Epithelial cell of esophagus (primary cell): ENCODE measurements around the gene LACTB.

Experiments used
- DNase-seq: peaks from one replicate; pipeline ENCODE4 v3.0.0; 2010; ENCODE audit warnings: low read depth
- H3K4me3 ChIP-seq: 2 replicates; pipeline ENCODE4 v1.5.1; 2011; ENCODE audit warnings: mild to moderate bottlenecking, low read length, control low read depth
- CTCF ChIP-seq: IDR thresholded peaks from 2 replicates; pipeline ENCODE4 v1.5.1; 2011; ENCODE audit warnings: low read depth, mild to moderate bottlenecking, low read length, control low read depth, inconsistent platforms; ENCODE audit not compliant: insufficient read depth; ENCODE audit errors: missing control alignments

The LACTB gene

GRCh38 chr15:63135804-63136203 is 14.1 kb downstream of the LACTB start:
- TF ChIP-seq CTCF, result no peak
- peak; percentile 90 for DNase-seq
- no peak overlapping the region for H3K4me3 ChIP-seq

- no peak for DNase-seq
- no peak for TF ChIP-seq CTCF
Measured at GRCh38 chr15:63136742-63137141, 15.1 kb downstream of the LACTB start.

DNA sequence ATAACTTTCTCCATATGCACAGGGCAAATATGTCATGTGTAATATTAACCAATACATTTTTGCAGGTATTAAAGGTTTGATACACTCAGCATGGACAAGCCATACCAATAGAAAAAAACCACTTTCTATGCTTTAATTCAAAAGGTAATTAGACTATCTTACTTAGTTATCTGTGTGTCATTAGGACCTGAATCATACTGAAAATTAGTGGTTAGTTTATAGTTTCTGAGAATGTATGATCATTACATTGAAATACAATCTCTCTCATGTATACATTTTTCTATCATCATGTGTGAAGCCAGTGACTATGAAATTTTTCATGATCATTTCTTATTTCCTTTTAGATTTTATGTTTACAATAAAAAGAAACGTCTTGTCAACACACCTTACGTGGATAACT is 19.3 kb downstream of the LACTB start:
- TF ChIP-seq CTCF, result no peak
- no peak overlapping the region for H3K4me3 ChIP-seq

More at GRCh38 chr15:63136742-63137141, 15.1 kb downstream of the LACTB start:
- no peak overlapping the region for H3K4me3 ChIP-seq

GRCh38 chr15:63145426-63145825 is 23.8 kb downstream of the LACTB start:
- no peak overlapping the region for H3K4me3 ChIP-seq
- no peak for TF ChIP-seq CTCF
- DNase-seq, result no peak

More for the DNA sequence above, 19.3 kb downstream of the LACTB start:
- no peak for DNase-seq

DNA sequence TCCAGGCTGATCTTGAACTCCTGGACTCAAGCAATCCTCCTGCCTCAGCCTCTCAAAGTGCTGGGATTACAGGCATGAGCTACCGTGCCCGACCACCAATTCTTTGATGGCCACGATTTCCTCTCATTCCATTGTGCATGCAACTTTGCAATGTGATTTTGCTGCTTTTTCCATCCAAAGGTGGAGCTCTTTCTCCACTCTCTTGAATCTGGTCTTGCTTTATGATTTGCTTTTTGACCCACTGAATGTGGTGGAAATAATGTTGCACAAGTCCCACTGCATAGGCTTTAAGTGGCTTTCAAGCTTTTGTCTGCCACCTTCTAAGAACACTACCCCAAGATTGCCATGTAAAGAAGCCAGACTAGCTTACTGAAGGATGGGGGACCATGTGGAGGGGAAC is 25.0 kb downstream of the LACTB start:
- H3K4me3 ChIP-seq, result no peak overlapping the region
- TF ChIP-seq CTCF, result no peak
- DNase-seq, result no peak

- DNase-seq, result no peak
- no peak for TF ChIP-seq CTCF
- no peak overlapping the region for H3K4me3 ChIP-seq
Measured at GRCh38 chr15:63151665-63152064, 30.0 kb downstream of the LACTB start.

- peak overlapping the region; percentile 81 for H3K4me3 ChIP-seq
- no peak for DNase-seq
- TF ChIP-seq CTCF, result no peak
Measured at GRCh38 chr15:63155486-63155885, 33.8 kb downstream of the LACTB start.
